H1 (cell line): ENCODE data around the gene TRAPPC6A. TPM values are rescaled to one million over a fixed set of nuclear protein-coding genes. Genes with fewer than 3 reads are reported as not detected.

Experiments
- GTF2F1 ChIP-seq: IDR thresholded peaks from 2 replicates; pipeline ENCODE4 v1.6.1; 2012; ENCODE audit warnings: low read depth, low read length, improper control_type of control experiment, borderline replicate concordance
- HDAC6 ChIP-seq: IDR thresholded peaks from one replicate; pipeline ENCODE4 v1.7.1; 2012; ENCODE audit warnings: low read depth, mild to moderate bottlenecking, inconsistent platforms, low read length, moderate library complexity
- RXRA ChIP-seq: IDR thresholded peaks from 2 replicates; pipeline ENCODE4 v1.6.1; 2011; ENCODE audit warnings: low read depth, mild to moderate bottlenecking, low read length, moderate library complexity; ENCODE audit not compliant: insufficient read depth
- SUZ12 ChIP-seq: fragments of 200-600 bp; sonication (generic); IDR thresholded peaks from 2 replicates; pipeline ENCODE4 v1.6.1; 2012; ENCODE audit warnings: mild to moderate bottlenecking, inconsistent platforms, low read length, moderate library complexity, mixed read lengths
- polyA plus RNA-seq, 7 experiments: library from polyadenylated mRNA; depleted of rRNA in 3 of 7; stranded (reverse) in 5 of 7; unstranded in 2 of 7; fragments of >200 nt in 5 of 7; fragments of 200-250 nt in 2 of 7; gene quantifications; 1 replicate in 5 of 7; 2 replicates in 1 of 7; 4 replicates in 1 of 7; pipeline versions ENCODE4 v1.2.1 to v1.2.3, GENCODE V29; 2011 to 2013; ENCODE audit warnings: missing spikeins in 2 of 7, mixed read lengths in 2 of 7
- total RNA-seq: library from RNA; stranded (reverse); fragmentation: NEBNext Ultra II Directional; extraction: Animal tissue kit (Norgen Biotek cat#: 25700); gene quantifications from 2 replicates; pipeline ENCODE4 v1.2.1, GENCODE V29; 2021

Gene TRAPPC6A
- total and polyA plus RNA-seq, 2 of the 8 experiments (the other 6 are each of a cell fraction or from before 2014, with no cell fraction given) = 31.8 to 130 TPM

- TF ChIP-seq RXRA (no peak), HDAC6 (no peak), GTF2F1 (no peak), SUZ12 (no peak)
- TF ChIP-seq, all 59 proteins: peak for 0
These were observed 2.3 kb downstream of the TRAPPC6A start (continued) for GRCh38 chr19:45175515-45176345.
